ENCODE results near the gene NT5DC2. TPM values are rescaled to one million over a fixed set of nuclear protein-coding genes. Genes with fewer than 3 reads are reported as not detected.
A peak's percentile ranks its signal among the peaks of the same experiment; 100 is the strongest.

NT5DC2 gene
- total RNA-seq, 1 experiment from 2014 or later = 377 TPM

GRCh38 chr3:52521488-52521824 is 12.2 kb downstream of the NT5DC2 start (continued):
- TF ChIP-seq AFF4 (CRISPR knock-in tag; IDR thresholded peaks at IDR 0.05; ENCODE audit: borderline replicate concordance) (no peak), USF1 (CRISPR knock-in tag; IDR thresholded peaks at IDR 0.05) (no peak), ZMAT4 (CRISPR knock-in tag; IDR thresholded peaks at IDR 0.05) (no peak), PREB (CRISPR knock-in tag; IDR thresholded peaks at IDR 0.05; ENCODE audit: borderline replicate concordance) (no peak), NFYB (CRISPR knock-in tag; conservative IDR thresholded peaks at IDR 0.05; ENCODE audit: low read depth) (no peak), USF2 (CRISPR knock-in tag; IDR thresholded peaks at IDR 0.05) (no peak), FOXP1 (CRISPR knock-in tag; IDR thresholded peaks at IDR 0.05; ENCODE audit: borderline replicate concordance) (no peak), IRF2 (CRISPR knock-in tag; IDR thresholded peaks at IDR 0.05; ENCODE audit: borderline replicate concordance, low read depth) (no peak)

- CTCF ChIA-PET = interaction anchor here (1.4 kb wide), 1 partner anchor 15 kb away, joined by 3 read pairs; the partner anchor contains the start of gene UQCC5
- DNase-seq (ENCODE audit: low spot score) (no peak), ATAC-seq (no peak)
- H3K27me3 Mint-ChIP-seq (ENCODE audit: low read depth) = no peaks in the 10 kb centered on the region; the same call in 1 of the 2 replicates
- H3K36me3 Mint-ChIP-seq = peaks cover 15% of the 10 kb centered on the region
- no peak overlapping the region for H3K4me3 Mint-ChIP-seq
- H3K9me3 Mint-ChIP-seq = no peaks in the 10 kb centered on the region
- POLR2A ChIA-PET = no interaction called here
- H3K4me1 Mint-ChIP-seq = peaks cover 7% of the 10 kb centered on the region
- peak overlapping the region; percentile 65; the same call in 1 of the 2 replicates for H3K27ac Mint-ChIP-seq
- no peak for TF ChIP-seq PRDM15 (CRISPR knock-in tag; IDR thresholded peaks at IDR 0.05)
- TF ChIP-seq JAZF1 (CRISPR knock-in tag; IDR thresholded peaks at IDR 0.05) = no peak
- no peak for TF ChIP-seq STAT6 (CRISPR knock-in tag; conservative IDR thresholded peaks at IDR 0.05; ENCODE audit: low read depth)
- TF ChIP-seq ZNF425 (CRISPR knock-in tag; conservative IDR thresholded peaks at IDR 0.05) = no peak
- TF ChIP-seq ZNF317 (CRISPR knock-in tag; IDR thresholded peaks at IDR 0.05; ENCODE audit: borderline replicate concordance, low read depth) = no peak
- no peak for TF ChIP-seq FOXP1 (CRISPR knock-in tag; IDR thresholded peaks at IDR 0.05; ENCODE audit: borderline replicate concordance)
- TF ChIP-seq TEAD4 (CRISPR knock-in tag; IDR thresholded peaks at IDR 0.05) = no peak
- TF ChIP-seq CDX4 (CRISPR knock-in tag; IDR thresholded peaks at IDR 0.05; ENCODE audit: borderline replicate concordance) = no peak
Measured at GRCh38 chr3:52520716-52521487, 12.8 kb downstream of the NT5DC2 start.

Data from WTC11 (cell line).